ENCODE results near the gene SELENOT.
"Not testable (repeated sequence)": the region's sequence is repeated elsewhere in the genome, so short reads cannot be mapped to it uniquely, and the experiment has no call there.

The SELENOT gene

DNA sequence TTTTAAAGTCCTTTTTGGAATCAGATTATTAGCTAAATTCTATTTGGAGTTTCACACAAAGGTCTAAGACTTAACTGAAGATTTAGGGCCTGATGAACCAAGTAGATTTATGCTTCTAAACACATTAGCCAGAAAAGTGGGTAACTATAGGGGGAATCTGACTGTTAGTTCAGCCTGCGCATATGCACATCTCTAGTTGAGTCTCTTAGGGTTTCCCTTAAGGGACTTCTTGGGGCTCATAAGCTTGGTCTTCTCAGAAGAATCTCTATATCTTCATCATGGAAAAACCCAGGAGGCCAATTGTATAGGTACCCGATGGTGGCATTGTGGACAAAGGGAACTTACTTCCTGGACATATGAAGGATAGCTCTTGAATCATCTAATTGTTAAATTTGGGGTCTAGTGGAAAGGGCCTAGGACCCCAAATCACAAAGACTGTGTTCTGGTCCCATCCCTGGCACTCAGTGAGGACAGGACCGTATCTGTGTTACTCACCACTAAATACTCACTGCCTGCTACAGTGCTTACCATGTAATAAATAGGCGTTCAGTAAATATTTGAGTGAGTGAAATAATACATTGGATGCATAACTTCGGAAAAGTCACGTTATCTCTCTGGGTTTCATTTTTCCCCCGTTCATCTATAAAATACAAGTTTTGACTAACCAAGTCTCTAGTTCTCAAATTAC, 17.0 kb downstream of the SELENOT start:
- H3K4me1 Mint-ChIP-seq, result peaks cover 21% of the 10 kb centered on the region
- no peaks in the 10 kb centered on the region for H3K9me3 Mint-ChIP-seq
- no peaks in the 10 kb centered on the region for H3K27me3 Mint-ChIP-seq
- peaks cover 12% of the 10 kb centered on the region for H3K36me3 Mint-ChIP-seq
- DNase-seq (ENCODE audit: low spot score in 2 of 2) (no peak), ATAC-seq (ENCODE audit: low read depth) (no peak)
- no peak overlapping the region for H3K4me3 Mint-ChIP-seq
- peak overlapping the region; percentile 60 for H3K27ac Mint-ChIP-seq

DNA sequence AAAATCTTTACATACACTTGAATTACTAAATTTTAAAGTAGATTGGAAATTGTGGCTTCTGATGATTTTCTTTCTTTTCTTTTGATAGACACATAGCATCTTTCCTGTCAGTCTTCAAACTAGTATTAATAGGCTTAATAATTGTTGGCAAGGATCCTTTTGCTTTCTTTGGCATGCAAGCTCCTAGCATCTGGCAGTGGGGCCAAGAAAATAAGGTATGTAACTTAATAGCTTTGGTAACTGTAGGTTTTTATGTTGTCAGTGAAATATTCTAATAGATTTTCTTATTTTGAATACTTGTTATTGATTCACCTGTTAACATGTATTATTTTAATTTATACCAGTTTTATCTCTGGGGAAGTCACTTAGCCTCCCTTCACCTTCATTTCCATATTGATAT, 19.8 kb downstream of the SELENOT start:
- H3K4me3 Mint-ChIP-seq; ATAC-seq (ENCODE audit: low read depth); DNase-seq (ENCODE audit: low spot score in 2 of 2); H3K27me3 Mint-ChIP-seq; H3K27ac Mint-ChIP-seq; H3K9me3 Mint-ChIP-seq: not testable (repeated sequence)
- peaks cover 25% of the 10 kb centered on the region for H3K36me3 Mint-ChIP-seq
- H3K4me1 Mint-ChIP-seq, result peaks cover 23% of the 10 kb centered on the region

DNA sequence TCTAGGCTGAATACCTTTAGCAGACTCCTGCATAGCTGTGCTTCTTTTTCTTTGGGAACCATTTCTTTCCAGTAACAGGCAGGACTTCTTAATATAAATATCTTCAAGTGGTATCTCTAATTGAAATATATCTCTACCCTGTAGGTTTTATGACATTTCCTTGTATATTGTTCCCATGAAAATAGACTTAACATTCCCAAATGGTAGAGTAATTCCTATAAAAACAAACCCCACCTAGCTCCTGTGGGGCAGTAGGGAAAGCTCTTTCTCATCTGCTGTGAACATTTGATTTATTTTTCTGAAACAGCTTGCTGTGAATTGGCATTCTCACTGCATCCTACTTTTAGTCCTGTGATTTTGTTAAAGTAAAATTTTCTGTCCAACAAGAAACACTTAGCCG, 20.8 kb downstream of the SELENOT start:
- no peaks in the 10 kb centered on the region for H3K27me3 Mint-ChIP-seq
- no peaks in the 10 kb centered on the region for H3K9me3 Mint-ChIP-seq
- ATAC-seq (ENCODE audit: low read depth) (no peak), DNase-seq (ENCODE audit: low spot score in 2 of 2) (no peak)
- H3K4me3 Mint-ChIP-seq, result no peak overlapping the region
- H3K27ac Mint-ChIP-seq, result no peak overlapping the region
- peaks cover 21% of the 10 kb centered on the region for H3K4me1 Mint-ChIP-seq
- peaks cover 23% of the 10 kb centered on the region for H3K36me3 Mint-ChIP-seq

DNA sequence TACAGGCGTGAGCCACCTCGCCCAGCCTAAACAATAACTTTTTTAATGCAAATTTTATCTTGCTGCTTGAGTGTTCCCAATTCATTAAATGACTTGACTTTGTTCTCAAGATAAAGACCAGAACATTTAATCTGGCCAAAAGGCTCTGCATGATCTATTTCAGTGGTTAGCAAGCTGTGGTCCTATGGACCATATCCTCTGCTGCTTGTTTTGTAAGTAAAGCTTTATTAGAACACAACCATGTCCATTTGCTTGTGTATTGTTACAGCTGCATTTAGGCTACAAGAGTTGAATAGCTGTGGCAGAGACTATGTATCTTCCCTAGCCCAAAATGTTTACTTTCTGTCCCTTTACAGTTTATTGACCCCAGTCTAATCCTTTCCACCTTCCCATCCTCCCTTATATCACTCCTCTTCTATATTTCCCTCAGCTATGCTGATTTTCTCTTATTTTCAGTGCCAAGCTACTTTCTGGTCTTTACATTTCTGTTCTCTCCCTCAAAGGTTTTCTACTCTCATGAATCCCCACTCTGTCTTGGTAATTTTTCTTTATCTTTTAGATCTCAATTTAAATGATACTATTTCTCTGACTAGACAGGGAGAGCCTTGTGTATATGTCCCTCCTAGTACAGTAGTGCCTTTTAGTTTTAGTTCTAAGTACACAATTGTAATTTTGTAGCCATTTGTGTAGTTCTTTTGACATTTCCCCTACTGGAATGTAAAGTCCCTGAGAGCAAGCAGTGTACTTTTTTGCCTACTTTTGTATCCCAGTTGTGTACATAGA, 23.2 kb downstream of the SELENOT start:
- Mint-ChIP-seq H3K36me3 (peaks cover 28% of the 10 kb centered on the region), H3K27ac (no peak overlapping the region), H3K4me1 (peaks cover 8% of the 10 kb centered on the region), H3K27me3 (no peaks in the 10 kb centered on the region), H3K9me3 (no peaks in the 10 kb centered on the region), H3K4me3 (no peak overlapping the region)
- ATAC-seq (ENCODE audit: low read depth) (no peak), DNase-seq (ENCODE audit: low spot score in 2 of 2) (no peak)

DNA sequence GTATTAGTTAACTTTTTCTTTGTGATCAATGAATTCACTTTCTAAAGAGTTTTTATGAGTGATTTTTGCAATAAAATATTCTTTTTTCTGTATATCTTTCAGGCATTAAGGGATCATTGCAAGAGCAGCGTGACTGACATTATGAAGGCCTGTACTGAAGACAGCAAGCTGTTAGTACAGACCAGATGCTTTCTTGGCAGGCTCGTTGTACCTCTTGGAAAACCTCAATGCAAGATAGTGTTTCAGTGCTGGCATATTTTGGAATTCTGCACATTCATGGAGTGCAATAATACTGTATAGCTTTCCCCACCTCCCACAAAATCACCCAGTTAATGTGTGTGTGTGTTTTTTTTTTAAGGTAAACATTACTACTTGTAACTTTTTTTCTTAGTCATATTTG, 24.4 kb downstream of the SELENOT start:
- ATAC-seq (ENCODE audit: low read depth) (no peak), DNase-seq (ENCODE audit: low spot score in 2 of 2) (no peak)
- Mint-ChIP-seq H3K27ac (no peak overlapping the region), H3K36me3 (peaks cover 26% of the 10 kb centered on the region), H3K9me3 (no peaks in the 10 kb centered on the region), H3K4me3 (no peak overlapping the region), H3K27me3 (no peaks in the 10 kb centered on the region), H3K4me1 (peaks cover 4% of the 10 kb centered on the region)

DNA sequence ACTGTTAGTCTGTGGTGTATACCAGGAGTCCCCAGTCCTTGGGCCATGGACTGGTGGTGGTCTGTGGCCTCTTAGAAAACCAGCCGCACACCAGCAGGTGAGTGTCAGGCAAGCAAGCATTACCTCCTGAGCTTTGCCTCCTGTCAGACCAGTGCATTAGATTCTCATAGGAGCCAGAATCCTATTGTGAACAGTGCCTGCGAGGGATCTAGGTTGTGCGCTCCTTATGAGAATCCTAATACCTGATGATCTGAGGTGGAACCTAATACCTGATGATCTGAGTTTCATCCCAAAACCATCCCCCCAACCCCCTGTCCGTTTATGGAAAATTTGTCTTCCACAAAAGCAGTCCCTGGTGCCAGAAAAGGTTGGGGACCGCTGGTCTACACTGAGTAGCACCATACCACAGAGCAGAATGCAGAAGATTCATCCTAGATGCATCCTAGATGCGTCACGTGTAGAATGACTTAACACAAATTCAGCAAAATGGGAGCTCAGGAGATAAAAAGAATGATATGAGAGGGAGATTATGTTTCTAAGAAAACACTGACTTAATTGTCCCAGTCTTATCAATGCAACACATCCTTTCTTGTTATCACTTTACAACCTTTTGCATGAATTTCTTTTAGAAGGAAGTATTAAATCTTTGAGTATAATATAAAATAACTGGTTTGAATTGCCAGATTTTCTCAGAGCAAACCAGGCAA, 28.5 kb downstream of the SELENOT start:
- Mint-ChIP-seq H3K27me3 (no peaks in the 10 kb centered on the region), H3K9me3 (no peaks in the 10 kb centered on the region), H3K27ac (no peak overlapping the region), H3K4me1 (peaks cover 8% of the 10 kb centered on the region), H3K4me3 (no peak overlapping the region), H3K36me3 (peaks cover 9% of the 10 kb centered on the region)
- DNase-seq (ENCODE audit: low spot score in 2 of 2), result no peak
- no peak for ATAC-seq (ENCODE audit: low read depth)

- peaks cover 3% of the 10 kb centered on the region for H3K27me3 Mint-ChIP-seq
- ATAC-seq (ENCODE audit: low read depth), result no peak
- DNase-seq (ENCODE audit: low spot score in 2 of 2), result no peak
- no peak overlapping the region for H3K4me3 Mint-ChIP-seq
- no peak overlapping the region for H3K27ac Mint-ChIP-seq
- no peaks in the 10 kb centered on the region for H3K9me3 Mint-ChIP-seq
- peaks cover 8% of the 10 kb centered on the region for H3K4me1 Mint-ChIP-seq
- H3K36me3 Mint-ChIP-seq, result peaks cover 3% of the 10 kb centered on the region
Observed at GRCh38 chr3:150635076-150635475, 32.0 kb downstream of the SELENOT start.

DNA sequence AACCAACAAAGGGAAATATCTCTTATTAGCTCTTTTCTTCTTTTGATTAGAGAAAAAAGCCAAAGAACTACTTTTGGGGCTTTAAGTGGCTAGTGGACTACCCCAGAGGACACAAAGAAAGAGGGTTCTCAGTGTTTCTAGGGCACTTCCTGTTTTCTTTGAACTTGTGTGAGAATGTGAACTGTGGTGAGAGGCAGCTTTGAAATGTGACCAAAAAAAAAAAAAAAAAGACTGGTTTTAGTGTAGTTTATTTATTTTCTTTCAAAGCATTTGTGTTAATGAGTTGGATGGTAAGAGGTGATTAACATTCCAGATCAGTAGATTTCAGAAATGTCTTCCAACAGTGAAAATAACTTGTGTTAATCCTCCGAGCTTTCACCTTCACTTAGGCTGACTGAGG, 32.4 kb downstream of the SELENOT start:
- DNase-seq (ENCODE audit: low spot score in 2 of 2) (no peak), ATAC-seq (ENCODE audit: low read depth) (peak; percentile 80)
- peaks cover 3% of the 10 kb centered on the region for H3K27me3 Mint-ChIP-seq
- peaks cover 1% of the 10 kb centered on the region for H3K36me3 Mint-ChIP-seq
- H3K4me3 Mint-ChIP-seq, result no peak overlapping the region
- no peak overlapping the region for H3K27ac Mint-ChIP-seq
- no peaks in the 10 kb centered on the region for H3K9me3 Mint-ChIP-seq
- H3K4me1 Mint-ChIP-seq, result peaks cover 8% of the 10 kb centered on the region

DNA sequence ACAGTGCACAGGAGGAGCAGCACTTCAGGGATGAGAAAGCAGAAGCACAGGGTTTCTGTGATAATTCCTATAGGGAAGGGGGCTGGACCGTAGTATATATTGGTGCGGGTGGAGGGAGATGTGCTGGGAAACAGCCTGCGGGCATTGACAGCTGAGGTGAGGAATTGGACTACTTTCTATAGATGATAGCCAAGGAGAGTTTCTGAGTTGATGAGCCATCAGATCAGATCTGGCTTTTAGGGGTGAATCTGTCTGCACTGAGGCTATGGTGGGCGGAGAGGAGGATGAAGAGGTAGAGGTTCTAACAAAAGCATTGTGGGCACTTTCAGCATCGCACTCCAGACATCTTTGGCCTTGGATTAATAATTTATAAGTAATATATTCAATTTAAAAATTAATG, 33.1 kb downstream of the SELENOT start:
- ATAC-seq (ENCODE audit: low read depth) (no peak), DNase-seq (ENCODE audit: low spot score in 2 of 2) (no peak)
- H3K36me3 Mint-ChIP-seq, result no peaks in the 10 kb centered on the region
- no peak overlapping the region for H3K27ac Mint-ChIP-seq
- H3K9me3 Mint-ChIP-seq, result no peaks in the 10 kb centered on the region
- H3K4me1 Mint-ChIP-seq, result peaks cover 8% of the 10 kb centered on the region
- H3K4me3 Mint-ChIP-seq, result no peak overlapping the region
- peaks cover 3% of the 10 kb centered on the region for H3K27me3 Mint-ChIP-seq

DNA sequence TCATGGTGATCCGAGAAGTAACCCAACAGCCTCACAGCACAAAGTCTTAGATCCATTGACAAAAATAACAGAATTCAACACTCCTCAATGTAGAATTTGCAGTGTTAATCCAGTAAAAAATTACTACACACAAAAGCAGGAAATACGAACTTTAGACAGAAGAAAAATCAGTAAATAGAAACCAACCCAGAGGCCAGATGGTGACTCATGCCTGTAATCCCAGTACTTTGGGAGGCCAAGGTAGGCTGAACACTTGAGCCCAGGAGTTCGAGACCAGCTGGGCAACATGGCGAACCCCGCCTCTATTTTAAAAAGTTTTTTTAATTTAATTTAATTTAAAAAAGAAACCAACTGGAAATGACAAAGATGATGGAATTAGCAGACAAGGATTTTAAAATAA, 36.1 kb downstream of the SELENOT start:
- Mint-ChIP-seq H3K9me3 (no peaks in the 10 kb centered on the region), H3K4me1 (peaks cover 8% of the 10 kb centered on the region), H3K36me3 (no peaks in the 10 kb centered on the region), H3K4me3 (no peak overlapping the region), H3K27me3 (peaks cover 3% of the 10 kb centered on the region), H3K27ac (no peak overlapping the region)
- DNase-seq (ENCODE audit: low spot score in 2 of 2), result no peak
- no peak for ATAC-seq (ENCODE audit: low read depth)

DNA sequence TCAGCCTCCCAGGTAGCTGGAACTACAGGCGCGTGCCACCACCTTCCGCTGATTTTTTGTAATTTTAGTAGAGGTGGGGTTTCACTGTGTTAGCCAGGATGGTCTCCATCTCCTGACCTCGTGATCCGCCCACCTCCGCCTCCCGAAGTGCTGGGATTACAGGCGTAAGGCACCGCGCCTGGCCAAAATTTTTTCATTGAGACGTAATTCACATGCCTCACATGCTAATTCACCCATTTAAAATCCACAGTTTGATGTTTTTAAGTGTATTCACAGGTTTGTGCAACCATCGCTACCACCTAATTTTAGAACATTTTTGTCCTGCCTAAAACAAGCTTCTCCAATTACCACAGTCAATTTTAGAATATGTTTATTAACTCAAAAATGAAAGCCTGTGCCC, 37.1 kb downstream of the SELENOT start:
- Mint-ChIP-seq H3K36me3 (no peaks in the 10 kb centered on the region), H3K27me3 (peaks cover 3% of the 10 kb centered on the region), H3K4me1 (peaks cover 5% of the 10 kb centered on the region), H3K9me3 (no peaks in the 10 kb centered on the region), H3K4me3 (no peak overlapping the region), H3K27ac (no peak overlapping the region)
- no peak for ATAC-seq (ENCODE audit: low read depth)
- DNase-seq (ENCODE audit: low spot score in 2 of 2), result no peak

GRCh38 chr3:150653110-150653561, 50.0 kb downstream of the SELENOT start:
- H3K27me3 Mint-ChIP-seq, result peaks cover 3% of the 10 kb centered on the region
- no peaks in the 10 kb centered on the region for H3K9me3 Mint-ChIP-seq
- H3K36me3 Mint-ChIP-seq, result peaks cover 1% of the 10 kb centered on the region
- ATAC-seq (ENCODE audit: low read depth), result no peak
- peaks cover 4% of the 10 kb centered on the region for H3K4me1 Mint-ChIP-seq
- H3K27ac Mint-ChIP-seq, result no peak overlapping the region
- DNase-seq (ENCODE audit: low spot score in 2 of 2), result no peak
- H3K4me3 Mint-ChIP-seq, result no peak overlapping the region

- H3K27ac Mint-ChIP-seq, result no peak overlapping the region
- ATAC-seq (ENCODE audit: low read depth), result no peak
Observed at GRCh38 chr3:150656316-150656715, 53.2 kb downstream of the SELENOT start.

More at GRCh38 chr3:150656316-150656715, 53.2 kb downstream of the SELENOT start:
- H3K4me3 Mint-ChIP-seq, result no peak overlapping the region
- H3K27me3 Mint-ChIP-seq, result peaks cover 9% of the 10 kb centered on the region
- peaks cover 4% of the 10 kb centered on the region for H3K4me1 Mint-ChIP-seq
- H3K9me3 Mint-ChIP-seq, result no peaks in the 10 kb centered on the region
- H3K36me3 Mint-ChIP-seq, result peaks cover 3% of the 10 kb centered on the region
- no peak for DNase-seq (ENCODE audit: low spot score in 2 of 2)
